ENCODE results near the gene MESD. TPM values are rescaled to one million over a fixed set of nuclear protein-coding genes. Genes with fewer than 3 reads are reported as not detected.

MESD gene
- total RNA-seq, 1 donor from 2014 or later, result 30.7 TPM

GRCh38 chr15:81015621-81016488 lies 26.2 kb upstream of the MESD start:
- DNase-seq (ENCODE audit: low spot score), result no peak

- DNase-seq (ENCODE audit: low spot score), result no peak
Measured at GRCh38 chr15:81014446-81015093, 25.0 kb upstream of the MESD start.

- DNase-seq (ENCODE audit: low spot score), result no peak
Measured at GRCh38 chr15:81013396-81013929, 23.8 kb upstream of the MESD start.

- DNase-seq (ENCODE audit: low spot score), result no peak
Measured at GRCh38 chr15:81012588-81012987, 23.0 kb upstream of the MESD start.

- DNase-seq (ENCODE audit: low spot score), result no peak
Measured at GRCh38 chr15:81011593-81011992, 22.0 kb upstream of the MESD start.

- DNase-seq (ENCODE audit: low spot score), result no peak
Measured at GRCh38 chr15:81010086-81010485, 20.5 kb upstream of the MESD start.

GRCh38 chr15:81008312-81008711 lies 18.7 kb upstream of the MESD start:
- DNase-seq (ENCODE audit: low spot score), result no peak

- no peak for DNase-seq (ENCODE audit: low spot score)
Measured at GRCh38 chr15:81007428-81008064, 17.9 kb upstream of the MESD start.

- DNase-seq (ENCODE audit: low spot score), result no peak
Measured at GRCh38 chr15:81006124-81006523, 16.5 kb upstream of the MESD start.

GRCh38 chr15:81003097-81003350 lies 13.4 kb upstream of the MESD start:
- DNase-seq (ENCODE audit: low spot score), result no peak

GRCh38 chr15:81002331-81003096 lies 12.9 kb upstream of the MESD start:
- no peak for DNase-seq (ENCODE audit: low spot score)

- DNase-seq (ENCODE audit: low spot score), result no peak
Measured at GRCh38 chr15:81002009-81002330, 12.4 kb upstream of the MESD start.

GRCh38 chr15:81001152-81002008 lies 11.8 kb upstream of the MESD start:
- DNase-seq (ENCODE audit: low spot score), result no peak

GRCh38 chr15:81000624-81001151 lies 11.1 kb upstream of the MESD start, which contains the start of gene TLNRD1:
Gene TLNRD1, plus strand, starts transcription at chr15:81000923. Its CDS starts 1,349 bp downstream, at chr15:81002272.
- DNase-seq (ENCODE audit: low spot score), result peak; percentile 90

- no peak for DNase-seq (ENCODE audit: low spot score)
Measured at GRCh38 chr15:81000144-81000623, 10.6 kb upstream of the MESD start.

GRCh38 chr15:80999623-81000036 lies 10.0 kb upstream of the MESD start:
- DNase-seq (ENCODE audit: low spot score), result no peak

GRCh38 chr15:80998251-80998650 lies 8.6 kb upstream of the MESD start:
- DNase-seq (ENCODE audit: low spot score), result no peak

- no peak for DNase-seq (ENCODE audit: low spot score)
Measured at GRCh38 chr15:80997692-80998091, 8.1 kb upstream of the MESD start.

GRCh38 chr15:80996247-80996646 lies 6.6 kb upstream of the MESD start:
- no peak for DNase-seq (ENCODE audit: low spot score)

- DNase-seq (ENCODE audit: low spot score), result no peak
Measured at GRCh38 chr15:80992441-80992840, 2.8 kb upstream of the MESD start.

- DNase-seq (ENCODE audit: low spot score), result no peak
Measured at GRCh38 chr15:80992006-80992405, 2.4 kb upstream of the MESD start.
